GM19395 (cell line): ENCODE results near the gene FAM163A.
A peak's percentile ranks its signal among the peaks of the same experiment; 100 is the strongest.
"Not testable (repeated sequence)": the region's sequence is repeated elsewhere in the genome, so short reads cannot be mapped to it uniquely, and the experiment has no call there.

Experiments used
- ATAC-seq: cut with Tn5 transposase; IDR thresholded peaks from one replicate; pipeline ENCODE4 v1.9.1; 2021; ENCODE audit warnings: mild to moderate bottlenecking, moderate library complexity; ENCODE audit not compliant: unreplicated experiment

FAM163A gene

GRCh38 chr1:179786815-179787685, 44.0 kb downstream of the FAM163A start:
- ATAC-seq = no peak

GRCh38 chr1:179788259-179788658, 45.2 kb downstream of the FAM163A start:
- no peak for ATAC-seq

GRCh38 chr1:179793281-179793680, 50.2 kb downstream of the FAM163A start:
- ATAC-seq = no peak

- no peak for ATAC-seq
Observed at GRCh38 chr1:179794146-179794545, 51.1 kb downstream of the FAM163A start.

- ATAC-seq = no peak
Observed at GRCh38 chr1:179794669-179795068, 51.6 kb downstream of the FAM163A start.

GRCh38 chr1:179798213-179798863, 55.2 kb downstream of the FAM163A start:
- ATAC-seq = no peak

- ATAC-seq = no peak
Observed at GRCh38 chr1:179798864-179799516, 55.9 kb downstream of the FAM163A start.

- ATAC-seq = no peak
Observed at GRCh38 chr1:179800481-179800880, 57.4 kb downstream of the FAM163A start.

- ATAC-seq = no peak
Observed at GRCh38 chr1:179803104-179803503, 60.0 kb downstream of the FAM163A start.

GRCh38 chr1:179803918-179804317, 60.8 kb downstream of the FAM163A start:
- ATAC-seq = no peak

GRCh38 chr1:179804417-179804816, 61.3 kb downstream of the FAM163A start:
- ATAC-seq = not testable (repeated sequence)

GRCh38 chr1:179805291-179806195, 62.5 kb downstream of the FAM163A start:
- no peak for ATAC-seq

GRCh38 chr1:179806333-179806732, 63.2 kb downstream of the FAM163A start:
- no peak for ATAC-seq

GRCh38 chr1:179807291-179807690, 64.2 kb downstream of the FAM163A start:
- ATAC-seq = no peak

GRCh38 chr1:179807691-179808485, 64.8 kb downstream of the FAM163A start:
- no peak for ATAC-seq

GRCh38 chr1:179808503-179808902, 65.4 kb downstream of the FAM163A start:
- no peak for ATAC-seq

- peak; percentile 69 for ATAC-seq
Observed at GRCh38 chr1:179809506-179810366, 66.6 kb downstream of the FAM163A start.

GRCh38 chr1:179810367-179810715, 67.2 kb downstream of the FAM163A start:
- no peak for ATAC-seq
